GM21619 (cell line): ENCODE data around the gene ZNF324.
"Not testable (repeated sequence)": the region's sequence is repeated elsewhere in the genome, so short reads cannot be mapped to it uniquely, and the experiment has no call there.

Experiments
- ATAC-seq: cut with Tn5 transposase; IDR thresholded peaks from one replicate; pipeline ENCODE4 v1.9.1; 2021; ENCODE audit not compliant: unreplicated experiment

ZNF324 gene

GRCh38 chr19:58470837-58471543 lies 4.1 kb downstream of the ZNF324 start:
- not testable (repeated sequence) for ATAC-seq

GRCh38 chr19:58471736-58472135 lies 4.9 kb downstream of the ZNF324 start:
- ATAC-seq = no peak

GRCh38 chr19:58473775-58474174 lies 6.9 kb downstream of the ZNF324 start:
- ATAC-seq = no peak

GRCh38 chr19:58474291-58474996 lies 7.6 kb downstream of the ZNF324 start:
- ATAC-seq = no peak

GRCh38 chr19:58474997-58475713 lies 8.3 kb downstream of the ZNF324 start:
- no peak for ATAC-seq

GRCh38 chr19:58475714-58476497 lies 9.0 kb downstream of the ZNF324 start, which contains the start of gene ZNF446:
ZNF446 (plus strand) TSS chr19:58476352; CDS start chr19:58477219, 867 bp downstream.
- ATAC-seq = peak; percentile 82

GRCh38 chr19:58476498-58477015 lies 9.7 kb downstream of the ZNF324 start:
- peak; percentile 2 for ATAC-seq

- ATAC-seq = no peak
Measured at GRCh38 chr19:58477130-58477529, 10.2 kb downstream of the ZNF324 start.

GRCh38 chr19:58477871-58478270 lies 11.0 kb downstream of the ZNF324 start:
- no peak for ATAC-seq

GRCh38 chr19:58479303-58479702 lies 12.4 kb downstream of the ZNF324 start:
- no peak for ATAC-seq

- ATAC-seq = no peak
Measured at GRCh38 chr19:58479736-58480480, 13.0 kb downstream of the ZNF324 start.

- ATAC-seq = no peak
Measured at GRCh38 chr19:58480481-58480830, 13.6 kb downstream of the ZNF324 start.

GRCh38 chr19:58480831-58481230 lies 14.0 kb downstream of the ZNF324 start:
- no peak for ATAC-seq

- no peak for ATAC-seq
Measured at GRCh38 chr19:58482372-58482771, 15.5 kb downstream of the ZNF324 start.

GRCh38 chr19:58483776-58484175 lies 16.9 kb downstream of the ZNF324 start:
- ATAC-seq = no peak

GRCh38 chr19:58484349-58484748 lies 17.5 kb downstream of the ZNF324 start:
- not testable (repeated sequence) for ATAC-seq

- no peak for ATAC-seq
Measured at GRCh38 chr19:58491393-58491792, 24.5 kb downstream of the ZNF324 start.

GRCh38 chr19:58492265-58492664 lies 25.4 kb downstream of the ZNF324 start:
- no peak for ATAC-seq

- no peak for ATAC-seq
Measured at GRCh38 chr19:58497634-58498170, 30.8 kb downstream of the ZNF324 start.
